Esophagus squamous epithelium (tissue), 5 donors: Measurements from ENCODE around the gene FBXW4. TPM values are rescaled to one million over a fixed set of nuclear protein-coding genes. Genes with fewer than 3 reads are reported as not detected.

Experiments
- DNase-seq: peaks from one replicate; lab custom pipeline; 2025; lab: John Stamatoyannopoulos, UW
- H3K27ac ChIP-seq, 4 donors: fragments of 200-600 bp; sonication (generic); one replicate each; pipeline ENCODE4 v1.5.1; 2016 to 2019; ENCODE audit warnings: mild to moderate bottlenecking in 1 of 4
- H3K27me3 ChIP-seq, 4 donors: fragments of 200-600 bp; sonication (generic); 1 replicate in 3 of 4; 2 replicates in 1 of 4; pipeline versions ENCODE4 v1.5.1 to v1.6.0; 2017 to 2021; ENCODE audit warnings: antibody characterized with exemption in 1 of 4
- H3K36me3 ChIP-seq, 3 donors: fragments of 200-600 bp; sonication (generic); one replicate each; pipeline ENCODE4 v1.5.1; 2016 to 2019
- H3K4me1 ChIP-seq, 3 donors: fragments of 200-600 bp; sonication (generic); one replicate each; pipeline ENCODE4 v1.5.1; 2017 to 2019
- H3K4me3 ChIP-seq, 4 donors: fragments of 200-600 bp; sonication (generic); 1 replicate in 3 of 4; 2 replicates in 1 of 4; pipeline ENCODE4 v1.5.1; 2016 to 2019; ENCODE audit warnings: mild to moderate bottlenecking in 2 of 4, moderate library complexity in 1 of 4
- H3K9me3 ChIP-seq, 3 donors: fragments of 200-600 bp; sonication (generic); one replicate each; pipeline ENCODE4 v1.5.1; 2016 to 2019
- POLR2A ChIP-seq, 4 donors: fragments of 450-650 bp; IDR thresholded peaks; one replicate each; pipeline ENCODE4 v1.6.1; 2017; ENCODE audit warnings: antibody characterized with exemption in 4 of 4, mild to moderate bottlenecking in 4 of 4, moderate library complexity in 3 of 4
- WGBS, 2 donors: methylation state at CpG; one replicate each; pipeline ENCODE4 v1.1.5; 2018; 5-methylcytosine and 5-hydroxymethylcytosine counted together
- intact Hi-C: fragments of 100-400 bp; cut with DNase I; formaldehyde crosslinking; loops from one replicate; pipeline ENCODE4 v1.15.0; 2022
- total RNA-seq, 4 donors: library from RNA; depleted of rRNA; stranded (reverse); fragments of >200 nt; gene quantifications; one replicate each; pipeline ENCODE4 v1.1.0, GENCODE V29; 2016
- TF ChIP-seq, protein P1 (sequence below), 6 experiments: fragments of 450-650 bp in 4 of 6; fragments of 200-600 bp in 2 of 6; sonication (generic) in 2 of 6; IDR thresholded peaks; one replicate each; pipeline ENCODE4 v1.5.1; 2016 to 2019; ENCODE audit warnings: antibody characterized with exemption in 6 of 6, mild to moderate bottlenecking in 4 of 6, moderate library complexity in 4 of 6
- donor health status: DM: yes; HTN: yes; CAD: no.

The FBXW4 gene
- total RNA-seq, 4 donors from 2014 or later = 26.4 to 85.3 (median 44.0) TPM

DNA sequence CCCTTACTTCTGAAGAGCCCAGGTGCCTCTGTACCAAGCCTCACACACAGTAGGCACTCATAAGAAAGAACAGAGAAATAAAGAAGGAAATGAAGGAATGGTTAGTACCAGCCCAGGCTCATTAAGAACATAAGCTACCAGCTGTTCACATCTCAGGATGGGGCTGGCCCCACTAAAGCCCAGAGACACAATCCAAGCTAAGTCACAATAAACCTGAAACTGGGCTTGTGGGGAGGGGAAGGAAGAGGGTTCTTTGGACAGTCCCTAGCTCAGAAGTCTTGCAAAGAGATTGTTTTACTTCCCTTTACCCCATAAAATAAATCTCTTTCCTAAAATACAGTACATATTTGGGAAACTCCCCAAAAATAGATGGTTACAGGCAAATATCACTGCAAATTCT is 24.3 kb downstream of the FBXW4 start:
- H3K36me3 ChIP-seq = peaks cover 9 to 100% (median 21%) of the 10 kb centered on the region in 3 donors
- H3K27ac ChIP-seq = no peak overlapping the region
- no peak overlapping the region for H3K4me3 ChIP-seq
- no peak for DNase-seq
- TF ChIP-seq POLR2A (IDR thresholded peaks at IDR 0.05) = no peak
- TF ChIP-seq, protein P1, sequence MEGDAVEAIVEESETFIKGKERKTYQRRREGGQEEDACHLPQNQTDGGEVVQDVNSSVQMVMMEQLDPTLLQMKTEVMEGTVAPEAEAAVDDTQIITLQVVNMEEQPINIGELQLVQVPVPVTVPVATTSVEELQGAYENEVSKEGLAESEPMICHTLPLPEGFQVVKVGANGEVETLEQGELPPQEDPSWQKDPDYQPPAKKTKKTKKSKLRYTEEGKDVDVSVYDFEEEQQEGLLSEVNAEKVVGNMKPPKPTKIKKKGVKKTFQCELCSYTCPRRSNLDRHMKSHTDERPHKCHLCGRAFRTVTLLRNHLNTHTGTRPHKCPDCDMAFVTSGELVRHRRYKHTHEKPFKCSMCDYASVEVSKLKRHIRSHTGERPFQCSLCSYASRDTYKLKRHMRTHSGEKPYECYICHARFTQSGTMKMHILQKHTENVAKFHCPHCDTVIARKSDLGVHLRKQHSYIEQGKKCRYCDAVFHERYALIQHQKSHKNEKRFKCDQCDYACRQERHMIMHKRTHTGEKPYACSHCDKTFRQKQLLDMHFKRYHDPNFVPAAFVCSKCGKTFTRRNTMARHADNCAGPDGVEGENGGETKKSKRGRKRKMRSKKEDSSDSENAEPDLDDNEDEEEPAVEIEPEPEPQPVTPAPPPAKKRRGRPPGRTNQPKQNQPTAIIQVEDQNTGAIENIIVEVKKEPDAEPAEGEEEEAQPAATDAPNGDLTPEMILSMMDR (IDR thresholded peaks at IDR 0.05) = no peak
- H3K4me1 ChIP-seq = no peaks in the 10 kb centered on the region
- no peaks in the 10 kb centered on the region for H3K9me3 ChIP-seq
- intact Hi-C loops = no loop called here
- no peaks in the 10 kb centered on the region for H3K27me3 ChIP-seq

DNA sequence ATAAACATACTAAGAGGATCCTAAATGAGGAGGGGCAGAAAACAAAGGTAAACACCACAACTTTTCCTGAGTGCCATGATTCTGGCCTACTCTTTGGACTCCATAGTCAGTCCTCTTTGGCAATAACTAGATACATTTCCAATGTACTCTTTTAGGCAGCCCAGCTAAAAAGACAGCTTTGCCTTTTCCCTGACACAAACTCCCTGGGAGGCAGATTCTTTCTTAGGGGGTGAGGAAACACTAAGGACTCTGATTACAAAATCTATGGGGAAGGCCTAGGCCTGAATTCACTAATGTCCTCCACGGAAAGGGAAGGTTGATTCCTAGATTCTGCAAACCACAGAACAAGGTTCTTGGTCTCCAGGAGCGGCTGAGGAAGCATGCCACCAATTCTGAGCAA is 25.8 kb downstream of the FBXW4 start:
- no peak for DNase-seq
- no peak overlapping the region for H3K27ac ChIP-seq
- intact Hi-C loops = no loop called here
- no peak overlapping the region for H3K4me3 ChIP-seq
- no peaks in the 10 kb centered on the region for H3K27me3 ChIP-seq
- TF ChIP-seq POLR2A (IDR thresholded peaks at IDR 0.05) = no peak
- TF ChIP-seq, protein P1 (IDR thresholded peaks at IDR 0.05) = no peak
- H3K4me1 ChIP-seq = no peaks in the 10 kb centered on the region
- WGBS, 2 donors = 83% methylated on average over 2 of the region's 2 CpGs; no CpG with 5 or more reads in 1 of the 2 donors
- H3K36me3 ChIP-seq = peaks cover 16 to 100% (median 28%) of the 10 kb centered on the region in 3 donors
- H3K9me3 ChIP-seq = no peaks in the 10 kb centered on the region

DNA sequence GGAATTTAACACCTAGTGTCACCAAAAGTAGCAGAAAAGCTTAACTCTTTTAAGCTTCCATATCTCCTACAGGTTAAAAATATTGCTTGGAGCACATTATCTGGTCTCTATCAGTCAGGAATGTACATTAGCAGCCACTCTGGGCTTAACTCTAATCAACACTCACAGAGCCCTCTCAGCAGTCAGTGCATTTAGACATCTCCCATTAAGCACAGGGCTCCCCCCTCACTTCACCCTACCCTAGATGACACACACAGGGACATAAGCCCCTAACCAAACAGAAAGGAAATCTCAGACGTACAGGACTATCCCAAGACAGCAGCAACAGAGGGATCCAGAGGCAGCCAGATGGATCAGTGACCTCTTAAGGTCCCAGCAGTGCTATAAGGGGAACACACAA is 26.4 kb downstream of the FBXW4 start:
- H3K36me3 ChIP-seq = peaks cover 16 to 100% (median 28%) of the 10 kb centered on the region in 3 donors
- H3K27ac ChIP-seq = no peak overlapping the region
- no peak overlapping the region for H3K4me3 ChIP-seq
- no peak for DNase-seq
- H3K9me3 ChIP-seq = no peaks in the 10 kb centered on the region
- H3K4me1 ChIP-seq = no peaks in the 10 kb centered on the region
- TF ChIP-seq POLR2A (IDR thresholded peaks at IDR 0.05) = no peak
- TF ChIP-seq, protein P1 (IDR thresholded peaks at IDR 0.05) = no peak
- intact Hi-C loops = no loop called here
- no peaks in the 10 kb centered on the region for H3K27me3 ChIP-seq
- 63 to 100% methylated on average over 1 of the region's 1 CpG for WGBS, 2 donors

DNA sequence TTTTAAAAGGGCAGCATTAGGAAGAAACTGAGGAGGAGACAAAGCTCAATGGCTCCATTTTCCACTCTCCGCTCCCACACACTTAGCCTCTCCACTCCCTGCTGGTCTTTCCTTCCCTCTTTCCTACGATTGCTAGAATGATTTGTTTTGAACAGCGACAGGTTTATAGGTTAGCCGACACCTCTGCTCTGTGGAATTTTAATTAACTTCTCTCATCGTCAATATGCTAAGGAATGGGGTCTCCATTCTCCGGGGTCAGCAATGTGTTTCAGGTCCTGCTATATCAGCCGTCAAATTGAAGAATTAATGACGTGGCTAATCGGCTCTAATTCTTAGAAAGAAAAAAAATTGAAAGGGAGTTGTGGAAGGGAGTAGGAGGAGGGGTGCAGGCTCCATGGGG is 28.9 kb downstream of the FBXW4 start:
- Histone ChIP-seq H3K27me3 (no peaks in the 10 kb centered on the region), H3K4me3 (no peak overlapping the region), H3K9me3 (no peaks in the 10 kb centered on the region), H3K27ac (no peak overlapping the region), H3K4me1 (no peaks in the 10 kb centered on the region), H3K36me3 (peaks cover 16 to 100% (median 39%) of the 10 kb centered on the region in 3 donors)
- DNase-seq = no peak
- intact Hi-C loops = no loop called here
- TF ChIP-seq POLR2A (IDR thresholded peaks at IDR 0.05) = no peak
- TF ChIP-seq, protein P1 (IDR thresholded peaks at IDR 0.05) = no peak
- 80 to 83% methylated on average over 9 of the region's 9 CpGs for WGBS, 2 donors

DNA sequence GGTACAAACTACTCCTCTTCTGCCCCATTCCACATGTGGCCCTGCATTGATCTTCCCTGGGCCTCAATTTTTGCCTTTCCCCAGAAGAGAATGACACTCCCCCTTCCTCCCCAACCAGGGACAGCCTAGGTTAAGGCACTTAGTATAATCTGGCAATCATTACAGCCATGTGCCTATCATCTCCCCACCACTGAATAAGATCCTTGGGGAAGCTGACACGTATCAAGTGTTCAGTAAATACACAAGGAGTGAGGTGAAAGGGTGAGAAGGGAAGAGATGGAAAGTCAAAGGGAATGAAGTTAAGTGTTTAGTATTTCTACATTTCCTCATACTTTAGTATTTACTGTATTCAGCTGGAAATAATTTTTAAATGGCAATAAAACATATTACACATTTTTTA is 31.9 kb downstream of the FBXW4 start:
- WGBS, 2 donors = 91 to 95% methylated on average over 1 of the region's 1 CpG
- H3K4me1 ChIP-seq = no peaks in the 10 kb centered on the region
- TF ChIP-seq POLR2A (IDR thresholded peaks at IDR 0.05) = no peak
- TF ChIP-seq, protein P1 (IDR thresholded peaks at IDR 0.05) = no peak
- no peak overlapping the region for H3K27ac ChIP-seq
- no peak for DNase-seq
- no peaks in the 10 kb centered on the region for H3K27me3 ChIP-seq
- intact Hi-C loops = no loop called here
- no peak overlapping the region for H3K4me3 ChIP-seq
- H3K36me3 ChIP-seq = peaks cover 15 to 100% (median 27%) of the 10 kb centered on the region in 3 donors
- H3K9me3 ChIP-seq = no peaks in the 10 kb centered on the region
